HG02623 (cell line): Measurements from ENCODE around the gene TFAP2C.

Source experiments
- ATAC-seq: cut with Tn5 transposase; IDR thresholded peaks from one replicate; pipeline ENCODE4 v1.9.1; 2021; ENCODE audit warnings: moderate library complexity; ENCODE audit not compliant: unreplicated experiment

Gene TFAP2C

DNA sequence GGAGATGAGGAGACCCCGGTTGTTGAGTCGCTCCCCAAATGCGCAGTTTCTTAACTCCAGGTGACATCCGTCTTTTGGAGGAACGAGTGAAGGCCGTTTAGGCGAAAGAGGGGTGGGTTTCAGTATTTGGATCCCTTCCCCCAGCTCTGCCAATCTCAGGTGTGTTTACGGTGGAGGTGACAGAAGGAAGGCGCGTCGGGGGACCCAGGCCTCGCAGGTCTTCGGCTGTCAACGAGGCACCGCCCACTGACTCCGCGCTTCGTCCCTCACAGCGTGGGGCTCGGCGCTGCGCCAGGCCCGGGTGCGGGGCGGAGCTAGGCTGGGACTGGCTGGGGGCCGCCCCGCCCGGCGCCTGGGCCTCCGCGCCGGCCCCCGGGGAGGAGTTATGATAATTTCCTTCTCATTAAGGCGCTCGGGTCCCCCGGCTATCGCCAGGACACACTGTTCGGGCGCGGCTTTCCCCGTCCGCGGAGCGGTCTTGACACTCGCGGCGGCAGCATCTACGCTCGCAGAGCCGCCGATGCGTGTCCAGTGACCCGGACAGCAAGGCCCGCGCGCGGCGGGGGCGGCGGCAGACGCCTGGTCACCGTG lies at the start of gene TFAP2C:
TSS of gene TFAP2C (plus strand) at position 434 of the 591 bp plus-strand sequence. CDS start 239 bp downstream, outside the sequence.
- ATAC-seq = no peak

DNA sequence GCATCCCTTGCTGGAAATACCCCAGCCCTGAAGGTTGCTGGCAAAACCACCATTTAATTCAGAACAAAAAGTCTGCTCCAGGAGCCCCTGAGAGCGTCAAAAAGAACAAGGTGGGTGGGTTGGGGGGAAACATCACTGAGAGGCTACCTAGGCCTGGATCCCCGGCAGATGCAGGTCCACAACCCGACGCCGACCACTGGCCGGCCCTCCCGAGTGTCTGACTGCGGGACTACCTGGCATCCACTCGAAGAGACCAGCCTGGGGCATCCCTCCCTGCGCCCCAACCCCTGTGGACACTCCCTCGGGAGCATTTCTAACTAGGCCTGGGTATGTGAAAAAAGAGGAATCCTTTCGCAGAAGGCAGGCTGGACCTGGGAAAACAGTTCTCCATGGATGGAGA lies 48.9 kb upstream of the TFAP2C start:
- ATAC-seq = no peak

DNA sequence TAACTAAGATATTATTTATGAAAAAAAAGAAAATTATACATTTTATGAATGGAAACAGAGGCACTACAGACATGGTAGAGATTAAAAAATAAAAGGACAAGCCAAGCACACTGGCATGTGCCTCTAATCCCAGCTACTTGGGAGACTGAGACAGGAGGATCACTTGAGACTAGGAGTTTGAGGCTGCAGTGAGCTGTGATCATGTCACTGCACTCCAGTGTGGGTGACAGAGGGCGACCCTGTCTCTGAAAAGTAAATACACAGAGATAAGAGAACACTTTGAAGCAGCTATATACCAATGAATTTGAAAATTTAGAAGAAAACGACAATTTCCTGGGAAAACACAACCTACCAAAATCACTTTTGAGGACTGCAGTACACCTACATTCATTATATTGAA lies 47.4 kb upstream of the TFAP2C start:
- no peak for ATAC-seq

DNA sequence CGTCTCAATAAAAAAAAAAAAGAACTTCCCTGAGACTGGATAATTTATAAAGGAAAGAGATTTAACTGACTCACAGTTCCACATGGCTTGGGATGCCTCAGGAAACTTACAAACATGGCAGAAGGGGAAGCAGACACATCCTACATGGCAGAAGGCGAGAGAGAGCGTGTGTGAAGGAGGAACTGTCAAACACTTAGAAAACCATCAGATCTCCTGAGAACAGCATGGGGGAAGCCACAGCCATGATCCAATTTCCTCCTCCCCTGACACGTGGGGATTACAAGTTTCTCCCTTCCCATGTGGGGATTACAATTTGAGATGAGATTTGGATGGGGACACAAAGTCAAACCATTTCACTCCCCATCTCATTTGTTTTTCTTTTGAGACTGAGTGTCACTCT lies 46.6 kb upstream of the TFAP2C start:
- no peak for ATAC-seq

DNA sequence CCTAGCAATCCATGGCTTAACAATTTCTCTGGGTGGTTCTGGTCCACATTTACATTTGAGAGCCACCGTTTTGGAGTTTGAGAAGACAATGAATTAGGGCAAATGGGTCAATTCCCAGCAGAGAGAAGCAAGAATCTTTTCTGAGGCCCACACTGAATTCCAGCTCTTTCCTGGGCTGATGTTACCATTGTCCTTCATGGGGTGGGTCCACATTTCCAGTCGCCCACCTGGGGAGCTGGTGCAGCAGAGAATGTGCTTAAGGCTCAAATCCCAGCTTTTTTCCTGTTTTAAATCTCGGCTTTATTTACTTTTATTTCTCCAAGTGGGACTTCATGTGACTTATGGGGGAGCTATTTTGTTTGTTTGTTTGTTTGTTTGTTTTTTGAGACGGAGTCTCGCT lies 44.2 kb upstream of the TFAP2C start:
- ATAC-seq = no peak

DNA sequence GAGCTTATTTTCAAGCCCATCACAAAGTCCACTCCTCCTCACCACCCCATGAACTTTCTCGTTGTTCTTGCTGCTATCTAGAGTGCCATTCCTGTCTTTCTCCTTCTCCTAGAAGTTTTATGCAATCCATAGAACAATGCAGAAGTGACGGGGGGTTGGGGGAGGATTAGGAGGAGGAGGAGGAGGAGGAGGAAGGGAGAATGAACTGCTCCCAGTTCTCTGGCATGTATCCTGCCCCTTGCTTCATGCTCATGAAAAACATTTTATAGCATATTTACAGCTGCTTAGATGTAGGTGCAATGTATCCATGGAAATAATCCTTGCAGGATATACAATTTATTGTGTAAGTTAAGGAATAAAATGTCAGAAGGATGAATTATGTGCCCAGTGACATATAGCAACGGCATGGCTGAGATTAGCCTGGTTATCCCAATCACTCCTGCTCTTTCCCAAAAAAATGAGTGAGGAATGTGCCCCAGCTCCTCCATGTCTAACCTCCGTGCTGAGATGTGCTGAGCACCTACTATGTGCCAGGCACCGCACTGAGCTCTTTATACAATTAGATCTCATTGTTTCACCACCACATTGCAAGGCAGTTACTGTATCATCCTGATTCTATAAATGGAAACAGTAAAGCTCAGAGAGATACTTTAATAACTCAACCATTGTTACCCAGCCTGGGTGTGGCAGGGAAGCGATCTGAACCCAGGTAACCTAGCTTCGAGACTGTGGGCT lies 41.6 kb upstream of the TFAP2C start:
- no peak for ATAC-seq

DNA sequence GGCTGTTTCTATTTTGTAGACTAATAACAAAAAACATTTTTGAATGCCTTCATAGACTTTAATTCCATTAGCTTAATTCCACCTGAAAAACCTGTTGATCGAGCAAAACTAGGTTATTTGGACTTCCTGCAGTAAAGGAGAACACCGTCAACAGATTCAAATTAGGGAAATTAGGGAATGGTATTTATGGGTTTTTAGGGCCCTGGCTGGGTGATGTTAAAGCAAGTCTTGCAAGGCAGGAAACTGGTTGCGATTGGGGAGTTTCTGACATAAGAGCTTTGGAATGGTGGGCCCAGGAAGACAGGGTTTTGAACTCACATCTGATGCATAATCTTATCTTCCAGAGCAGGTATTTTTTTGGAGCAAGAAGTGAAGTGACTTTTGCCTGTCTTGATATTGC lies 40.1 kb upstream of the TFAP2C start:
- no peak for ATAC-seq

DNA sequence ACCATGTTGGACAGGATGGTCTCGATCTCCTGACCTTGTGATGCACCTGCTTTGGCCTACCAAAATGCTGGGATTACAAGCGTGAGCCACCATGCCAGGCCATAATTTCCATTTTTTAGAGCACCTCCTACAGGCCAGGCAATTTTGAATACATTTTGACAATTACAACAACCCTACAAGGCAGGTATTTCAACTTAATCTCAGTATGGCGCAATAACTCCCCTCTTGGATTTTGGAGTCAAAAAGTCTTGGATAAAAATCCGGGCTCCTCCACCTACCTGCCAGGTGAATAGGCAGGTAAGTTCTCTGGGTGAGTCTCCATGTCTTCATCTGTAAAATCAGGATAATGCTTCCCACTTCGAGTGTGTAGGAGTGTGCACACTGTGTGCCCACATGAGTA lies 39.5 kb upstream of the TFAP2C start:
- ATAC-seq = no peak

DNA sequence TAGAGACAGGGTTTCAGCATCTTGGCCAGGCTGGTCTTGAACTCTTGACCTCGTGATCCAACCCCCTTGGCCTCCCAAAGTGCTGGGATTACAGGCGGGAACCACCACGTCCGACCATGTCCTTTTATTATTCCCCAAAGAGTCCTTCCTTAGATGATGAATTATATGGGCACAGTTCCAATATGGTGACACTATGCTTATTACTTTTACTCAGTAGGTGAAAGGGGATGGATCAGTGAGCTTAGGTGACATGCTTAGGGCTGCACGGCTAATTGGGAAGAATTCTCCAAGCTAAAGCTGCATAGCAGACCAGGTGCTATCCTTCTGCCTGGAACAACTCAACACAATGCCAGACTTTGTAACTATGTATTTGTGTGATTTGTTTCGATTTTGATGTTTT lies 38.2 kb upstream of the TFAP2C start:
- ATAC-seq = no peak

DNA sequence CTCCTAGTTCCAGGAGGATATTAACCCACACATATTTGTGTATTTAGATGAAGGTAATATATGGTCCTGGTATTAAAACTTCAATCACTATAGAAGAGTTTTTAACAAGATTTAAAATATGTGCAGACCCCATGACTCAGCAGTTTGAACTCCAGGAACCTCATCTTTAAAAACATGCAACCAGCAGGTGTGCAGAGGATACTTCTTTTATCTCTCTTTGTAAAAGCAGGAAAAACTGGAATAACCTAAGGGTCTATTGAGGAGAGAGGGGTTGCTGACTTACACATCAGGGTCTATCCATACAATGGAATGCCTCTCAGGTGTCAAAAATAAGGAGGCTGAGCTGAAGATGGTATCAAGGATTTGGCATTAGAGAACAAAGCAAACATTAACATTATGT lies 36.9 kb upstream of the TFAP2C start:
- ATAC-seq = no peak

DNA sequence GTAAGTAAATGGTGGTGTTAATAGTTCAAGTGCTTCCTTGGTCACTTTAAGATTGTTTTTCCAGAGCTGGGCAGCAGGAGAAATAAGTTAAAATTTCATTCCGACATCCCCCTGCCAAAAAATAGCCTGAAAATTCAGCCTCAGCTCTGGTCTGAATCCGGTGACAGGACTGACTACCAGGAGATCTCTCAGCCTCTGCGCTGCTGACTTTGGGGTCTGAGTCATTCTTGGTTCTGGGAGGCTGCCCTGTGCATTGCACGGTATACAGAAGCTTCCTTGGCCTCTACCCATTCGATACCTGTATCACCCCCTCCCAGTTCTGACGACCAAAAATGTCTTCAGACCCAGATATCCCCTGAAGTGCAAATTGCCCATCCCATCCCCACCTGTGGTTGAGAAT lies 36.3 kb upstream of the TFAP2C start:
- no peak for ATAC-seq

DNA sequence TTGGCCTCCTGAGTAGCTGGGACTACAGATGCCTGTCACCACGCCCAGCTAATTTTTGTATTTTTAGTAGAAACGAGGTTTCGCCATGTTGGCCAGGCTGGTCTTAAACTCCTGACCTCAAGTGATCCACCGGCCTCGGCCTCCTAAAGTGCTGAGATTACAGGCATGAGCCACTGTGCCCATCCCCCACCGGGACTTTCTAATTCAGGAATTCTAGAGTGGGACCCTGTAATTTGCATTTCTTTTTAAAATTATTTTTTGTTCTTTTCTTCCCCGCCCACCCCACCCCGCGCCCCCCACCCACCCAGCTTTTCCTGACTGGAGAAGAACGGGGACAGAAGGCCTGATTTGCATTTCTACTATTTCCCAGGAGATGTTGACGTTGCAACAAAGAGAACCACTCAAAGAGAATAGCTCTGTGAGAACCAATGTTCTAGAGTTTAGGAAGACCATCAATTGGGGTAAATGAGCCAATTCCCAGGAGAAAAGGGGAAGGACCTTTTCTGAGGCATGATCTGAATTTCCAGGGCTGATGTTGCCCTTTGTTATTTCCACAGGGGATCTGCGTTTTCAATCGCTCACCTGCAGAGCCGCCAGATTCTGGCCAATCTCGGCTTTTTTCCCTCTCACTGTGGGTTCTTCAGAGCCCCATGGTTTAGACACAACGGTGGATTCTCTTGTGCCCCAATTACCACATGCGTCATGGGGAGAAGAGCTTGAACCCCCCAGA lies 33.2 kb upstream of the TFAP2C start:
- ATAC-seq = no peak

DNA sequence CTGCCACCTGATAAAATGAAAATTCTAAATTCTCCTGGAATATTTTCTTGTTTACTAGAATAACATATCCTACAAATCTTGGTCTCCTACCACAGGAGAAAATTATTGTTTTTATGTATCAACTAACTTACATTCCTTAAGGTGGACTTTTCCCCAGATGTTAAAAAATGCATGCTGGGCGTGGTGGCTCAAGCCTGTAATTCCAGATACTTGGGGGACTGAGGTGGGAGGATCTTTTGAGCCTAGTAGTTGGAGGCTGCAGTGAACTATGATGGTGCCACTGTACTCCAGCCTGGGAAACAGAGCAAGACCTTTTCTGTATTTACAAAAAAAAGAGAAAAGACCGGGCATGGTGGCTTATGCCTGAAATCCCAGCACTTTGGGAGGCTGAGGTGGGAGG lies 27.9 kb upstream of the TFAP2C start:
- no peak for ATAC-seq

DNA sequence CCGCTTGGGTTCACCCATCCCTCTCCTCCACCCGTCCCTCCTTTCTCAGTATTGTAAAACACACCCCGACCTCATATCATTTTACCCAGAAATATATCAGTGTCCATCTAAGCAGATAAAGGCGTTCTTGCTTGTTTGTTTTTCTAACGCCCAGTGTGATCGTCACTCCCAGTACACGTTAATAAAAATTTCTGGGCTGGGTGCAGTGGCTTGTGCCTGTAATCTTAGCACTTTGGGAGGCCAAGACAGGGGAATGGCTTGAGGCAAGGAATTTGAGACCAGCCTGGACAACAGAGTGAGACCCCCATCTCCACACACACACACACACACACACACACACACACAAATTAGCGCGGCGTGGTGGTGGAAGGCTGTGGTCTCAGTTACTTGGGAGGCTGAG lies 24.4 kb upstream of the TFAP2C start:
- no peak for ATAC-seq

DNA sequence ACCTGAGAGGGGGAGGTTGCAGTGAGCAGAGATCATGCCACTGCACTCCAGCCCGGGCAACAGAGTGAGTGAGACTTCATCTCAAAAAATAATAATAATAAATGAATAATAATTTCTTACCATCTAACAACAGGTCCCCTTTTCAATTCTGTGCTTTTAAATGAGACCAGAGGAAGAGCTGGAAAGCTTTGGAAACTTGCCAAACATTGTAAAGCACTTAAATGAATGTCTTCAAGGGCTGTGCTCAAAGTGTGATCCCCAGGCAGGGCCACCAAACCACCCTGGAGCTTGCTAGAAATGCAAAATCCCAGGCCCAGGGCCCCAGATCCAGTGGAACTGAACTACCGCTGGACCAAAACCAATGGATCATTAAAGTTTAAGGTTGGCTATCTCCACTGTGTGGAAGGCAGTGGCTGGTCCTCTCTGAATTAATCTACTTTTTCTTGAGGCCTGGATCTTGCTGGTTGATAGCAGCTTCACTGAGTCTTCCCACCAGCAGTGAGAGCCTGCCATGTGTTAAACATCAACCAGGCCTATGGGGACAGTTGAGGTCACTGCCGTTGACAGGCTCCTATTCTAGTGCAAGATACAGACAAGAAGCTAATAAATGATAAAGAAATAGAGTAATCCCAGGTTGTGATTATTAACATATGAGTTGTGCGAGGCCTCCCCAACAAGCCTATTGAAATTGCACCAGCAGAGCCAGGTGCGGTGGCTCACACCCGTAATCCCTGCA lies 23.7 kb upstream of the TFAP2C start:
- no peak for ATAC-seq

DNA sequence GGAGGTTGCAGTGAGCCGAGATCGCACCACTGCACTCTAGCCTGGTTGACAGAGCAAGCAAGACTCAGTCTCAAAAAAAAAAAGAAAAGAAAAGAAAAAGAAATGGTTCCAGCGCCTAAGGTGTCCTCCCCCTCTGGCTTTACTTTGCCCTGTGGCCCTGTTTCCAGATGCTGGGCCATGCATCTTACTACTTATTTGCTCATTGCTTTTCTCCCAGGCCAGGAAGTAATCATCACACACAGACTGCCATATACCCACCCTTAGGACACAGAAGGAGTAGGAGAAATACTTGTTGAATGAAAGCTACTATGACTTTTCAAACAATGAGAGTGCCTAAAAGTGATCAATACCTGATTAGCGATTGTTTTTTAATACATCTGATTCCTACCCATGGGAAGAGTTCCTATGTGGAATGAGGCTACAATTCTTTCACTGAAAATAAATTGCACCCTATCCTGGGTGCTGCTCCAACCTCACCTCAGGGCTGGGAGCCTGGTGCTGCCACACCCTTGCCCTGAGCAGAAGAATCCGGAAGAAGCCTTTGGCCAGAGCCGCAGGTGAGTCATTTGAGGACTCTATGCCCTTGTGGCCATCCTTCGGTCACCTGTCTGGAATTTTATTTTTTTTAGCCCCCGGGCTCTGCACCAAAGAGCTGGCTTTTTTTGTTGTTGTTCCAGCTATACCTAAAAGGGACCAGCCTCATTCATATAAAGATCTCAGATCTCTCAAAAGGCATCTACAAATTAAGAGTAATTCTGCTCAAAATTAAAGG lies 22.7 kb upstream of the TFAP2C start:
- ATAC-seq = no peak

DNA sequence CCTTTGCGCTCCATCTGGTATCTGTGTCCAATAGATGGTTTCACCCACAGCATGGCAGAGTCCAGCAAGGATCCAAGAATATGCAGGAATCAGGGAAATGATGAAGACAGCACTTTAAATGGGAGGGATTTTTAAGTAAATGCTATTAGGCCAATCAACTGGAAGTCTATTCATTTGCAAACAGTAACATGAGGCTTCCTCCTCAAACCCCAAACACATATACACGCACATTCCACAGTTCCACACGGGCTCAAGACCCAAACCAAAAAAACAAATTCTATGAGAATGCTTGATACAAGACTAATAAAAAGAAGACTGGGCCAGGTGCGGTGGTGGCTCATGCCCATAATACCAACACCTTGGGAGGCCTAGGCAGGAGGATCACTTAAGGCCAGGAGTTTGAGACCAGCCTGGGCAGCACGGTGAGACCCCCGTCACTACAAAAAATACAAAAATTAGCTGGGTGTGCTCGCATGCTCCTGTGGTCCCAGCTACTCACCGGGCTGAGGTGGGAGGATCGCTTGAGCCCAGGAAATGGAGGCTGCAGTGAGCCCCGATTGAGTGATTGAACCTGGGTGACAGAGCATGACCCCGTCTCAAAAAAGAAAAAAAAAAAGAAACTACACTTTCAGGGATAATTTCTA lies 21.9 kb upstream of the TFAP2C start:
- no peak for ATAC-seq

DNA sequence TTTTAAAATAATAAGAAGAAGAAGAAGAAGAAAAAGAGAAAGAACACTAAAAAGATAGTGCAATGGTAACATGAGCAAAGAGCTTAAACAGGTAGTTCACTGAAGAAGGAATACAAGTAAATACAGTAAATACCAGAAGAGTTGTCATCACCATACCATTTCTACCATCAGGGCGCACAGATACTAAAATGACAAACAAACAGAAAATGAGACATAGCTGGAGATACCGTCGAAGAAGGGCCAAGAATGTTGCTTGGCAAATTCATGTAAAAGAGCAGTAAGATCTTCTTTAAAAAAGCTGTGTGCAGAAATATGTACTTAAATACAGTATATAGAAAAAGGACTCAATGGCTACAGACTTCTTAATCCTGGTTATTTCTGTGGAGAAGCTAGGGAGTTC lies 20.7 kb upstream of the TFAP2C start:
- ATAC-seq = no peak

DNA sequence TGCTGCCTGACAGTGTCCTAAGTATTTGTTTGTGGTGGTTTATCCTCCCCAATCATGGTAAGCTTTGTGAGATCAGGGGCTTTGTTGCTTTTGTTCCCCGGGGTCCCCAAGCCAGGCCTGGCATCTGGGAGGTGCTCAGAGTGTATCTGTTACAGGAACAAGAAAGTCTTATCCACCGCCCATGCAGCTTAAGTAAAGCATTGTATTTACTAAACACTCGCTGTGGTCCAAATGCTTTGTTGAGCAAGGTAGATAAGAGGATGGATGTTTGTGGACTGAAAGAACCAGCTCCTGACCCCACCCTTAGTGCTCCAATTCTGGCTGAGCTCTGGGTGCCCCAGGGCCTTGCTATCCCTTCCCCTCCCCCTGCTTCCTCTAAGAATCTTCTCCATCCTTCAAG lies 19.8 kb upstream of the TFAP2C start:
- no peak for ATAC-seq

DNA sequence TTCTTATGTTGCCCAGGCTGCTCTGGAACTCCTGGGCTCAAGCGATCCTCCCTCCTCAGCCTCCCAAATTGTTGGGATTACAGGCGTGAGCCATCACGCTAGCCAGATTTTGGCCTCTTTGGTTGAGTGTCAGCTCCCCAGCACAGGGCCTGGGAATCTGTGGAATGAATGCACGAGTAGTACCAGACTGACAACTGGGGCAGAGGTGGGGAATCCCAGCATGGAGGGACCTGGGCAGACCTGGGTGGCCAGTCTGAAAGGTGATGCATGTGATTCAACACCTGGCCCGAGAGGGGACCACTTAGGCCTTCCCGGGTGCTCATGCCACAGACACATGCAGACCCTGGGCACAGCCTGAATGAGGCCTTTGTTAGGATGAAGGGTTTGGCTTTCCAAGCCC lies 19.0 kb upstream of the TFAP2C start:
- no peak for ATAC-seq
